ENCODE results near the gene CIDEB. TPM values are rescaled to one million over a fixed set of nuclear protein-coding genes. Genes with fewer than 3 reads are reported as not detected.
A peak's percentile ranks its signal among the peaks of the same experiment; 100 is the strongest.

Gene CIDEB
- total and polyA plus RNA-seq, 2 of the 4 experiments (the other 2 are of a cell fraction), result under 0.01 to 0.19 TPM

- dilution Hi-C loops (cut with HindIII; ENCODE audit: low sequenced_read_pairs, unreplicated experiment), result no loop called here
- no peak overlapping the region for H2BK15ac ChIP-seq (ENCODE audit: low read depth, low read length)
- H2AFZ ChIP-seq (replicated peaks; ENCODE audit: low read length, poor library complexity), result peak overlapping the region; percentile 17
- DNase-seq (no peak), ATAC-seq (ENCODE audit: low read depth) (no peak)
- H2BK120ac ChIP-seq (ENCODE audit: low read depth, low read length), result no peak overlapping the region
- H4K91ac ChIP-seq (ENCODE audit: insufficient read depth, low read depth, low read length), result no peak overlapping the region
- no TSS peak for BruUV-seq (replicated peaks)
- peaks cover 0 to 2% of the 10 kb centered on the region in 2 experiments; a peak in 1 of 4 replicates for H3K79me1 ChIP-seq (ENCODE audit: low read depth in 1 of 2, low read length in 2 of 2)
- H3K36me3 ChIP-seq (ENCODE audit: control insufficient read depth, insufficient read depth, low read length), result peaks cover 24% of the 10 kb centered on the region
- H3K56ac ChIP-seq (ENCODE audit: extremely low read depth, insufficient read depth, low read length), result no peak overlapping the region
- H3K18ac ChIP-seq (ENCODE audit: low read depth, low read length), result no peak overlapping the region
- H4K20me1 ChIP-seq (ENCODE audit: insufficient read depth, low read length), result no peaks in the 10 kb centered on the region
- no peak overlapping the region for H3K4me2 ChIP-seq (ENCODE audit: low read depth, low read length)
- H2AK9ac ChIP-seq (replicated peaks; ENCODE audit: low read depth, low read length, poor library complexity), result peak overlapping the region; percentile 55
- H2BK20ac ChIP-seq (ENCODE audit: low read depth, low read length), result no peak overlapping the region
- H3K14ac ChIP-seq (replicated peaks; ENCODE audit: low read depth, low read length), result no peak overlapping the region
- H2BK5ac ChIP-seq (ENCODE audit: low read depth, low read length, poor library complexity, severe bottlenecking), result no peak overlapping the region
- H3K9me3 ChIP-seq (ENCODE audit: control insufficient read depth, insufficient read depth, low read length), result no peaks in the 10 kb centered on the region
- no peak overlapping the region for H3K27ac ChIP-seq (ENCODE audit: insufficient read depth, low read length)
- no peak for TF ChIP-seq NFE2L2 (IDR thresholded peaks at IDR 0.05; ENCODE audit: low read depth, low read length)
- no peak for TF ChIP-seq SMC3 (IDR thresholded peaks at IDR 0.05; ENCODE audit: low read depth, low read length)
- TF ChIP-seq RFX5 (IDR thresholded peaks at IDR 0.05; ENCODE audit: low read depth, low read length), result no peak
- no peak for TF ChIP-seq MAFK (IDR thresholded peaks at IDR 0.05; ENCODE audit: low read depth, low read length)
- no peak for TF ChIP-seq POLR2A (IDR thresholded peaks at IDR 0.05; ENCODE audit: low read depth, low read length)
- no peak for TF ChIP-seq USF2 (IDR thresholded peaks at IDR 0.05; ENCODE audit: low read depth, low read length)
- TF ChIP-seq MAZ (IDR thresholded peaks at IDR 0.05; ENCODE audit: borderline replicate concordance, low read depth, low read length), result no peak
- no peak for TF ChIP-seq FOS (IDR thresholded peaks at IDR 0.05; ENCODE audit: low read depth, low read length)
- no peak for TF ChIP-seq RAD21 (IDR thresholded peaks at IDR 0.05; ENCODE audit: low read length)
- no peak for TF ChIP-seq CHD1 (IDR thresholded peaks at IDR 0.05; ENCODE audit: low read depth, low read length)
- no peak for TF ChIP-seq ELK1 (IDR thresholded peaks at IDR 0.05; ENCODE audit: borderline replicate concordance, low read depth, low read length)
- no peak for TF ChIP-seq CTCF (conservative IDR thresholded peaks at IDR 0.05; ENCODE audit: low read depth, low read length)
- TF ChIP-seq BHLHE40 (IDR thresholded peaks at IDR 0.05; ENCODE audit: low read depth, low read length), result no peak
- no peak for TF ChIP-seq MXI1 (IDR thresholded peaks at IDR 0.05; ENCODE audit: borderline replicate concordance, low read depth, low read length)
- no peak for TF ChIP-seq CEBPB (IDR thresholded peaks at IDR 0.05; ENCODE audit: low read depth, low read length)
- no peak overlapping the region for H4K8ac ChIP-seq (ENCODE audit: low read depth in 2 of 2, low read length in 2 of 2)
- no CpG with 5 or more reads among the region's 6 CpGs for WGBS, 2 experiments (ENCODE audit: extremely low coverage in 2 of 2, insufficient read length in 1 of 2)
- no peaks in the 10 kb centered on the region for H3K27me3 ChIP-seq (ENCODE audit: control insufficient read depth, insufficient read depth, low read length)
- H3K9ac ChIP-seq (ENCODE audit: low read depth, low read length), result no peak overlapping the region
- intact Hi-C loops (cut with micrococcal nuclease), result no loop called here
- no peak overlapping the region for H3K23ac ChIP-seq (ENCODE audit: low read depth, low read length)
- H3K4me3 ChIP-seq (ENCODE audit: insufficient read depth, low read depth, low read length), result no peak overlapping the region
- no peak overlapping the region for H2AK5ac ChIP-seq (ENCODE audit: low read depth, low read length)
- in situ Hi-C loops (cut with MboI; ENCODE audit: low sequenced_read_pairs), result no loop called here
- no peak overlapping the region for H3K4ac ChIP-seq (ENCODE audit: low read depth, low read length)
- H4K5ac ChIP-seq (ENCODE audit: low read depth, low read length), result no peak overlapping the region
- peaks cover 11% of the 10 kb centered on the region; the same call in 1 of the 2 replicates for H3K9me1 ChIP-seq (ENCODE audit: insufficient read depth, low read length)
- CTCF ChIA-PET, result no interaction called here
- POLR2A ChIA-PET (ENCODE audit: unreplicated experiment), result no interaction called here
- peaks cover 6% of the 10 kb centered on the region for H3K4me1 ChIP-seq (ENCODE audit: control insufficient read depth, insufficient read depth, low read length)
These were observed 43.9 kb downstream of the CIDEB start for GRCh38 chr14:24263848-24264247.
